ENCODE data around the gene CD163L1.
"Not testable (repeated sequence)": the region's sequence is repeated elsewhere in the genome, so short reads cannot be mapped to it uniquely, and the experiment has no call there.

The CD163L1 gene

GRCh38 chr12:7354529-7354928 lies 89.4 kb downstream of the CD163L1 start:
- no peak for TF ChIP-seq CTCF (IDR thresholded peaks at IDR 0.05; ENCODE audit: insufficient read depth, missing control alignments)
- DNase-seq (ENCODE audit: insufficient read length, low spot score) (no peak), FAIRE-seq (no peak)

GRCh38 chr12:7352661-7353060 lies 91.3 kb downstream of the CD163L1 start:
- FAIRE-seq (no peak), DNase-seq (ENCODE audit: insufficient read length, low spot score) (no peak)
- no peak for TF ChIP-seq CTCF (IDR thresholded peaks at IDR 0.05; ENCODE audit: insufficient read depth, missing control alignments)

GRCh38 chr12:7351177-7351576 lies 92.8 kb downstream of the CD163L1 start:
- DNase-seq (ENCODE audit: insufficient read length, low spot score) (no peak), FAIRE-seq (no peak)
- no peak for TF ChIP-seq CTCF (IDR thresholded peaks at IDR 0.05; ENCODE audit: insufficient read depth, missing control alignments)

- DNase-seq (ENCODE audit: insufficient read length, low spot score), result no peak
- FAIRE-seq, result no peak
Observed at GRCh38 chr12:7349418-7349817, 94.5 kb downstream of the CD163L1 start.

GRCh38 chr12:7346551-7347225 lies 97.3 kb downstream of the CD163L1 start:
- DNase-seq (ENCODE audit: insufficient read length, low spot score) (no peak), FAIRE-seq (no peak)
- no peak for TF ChIP-seq CTCF (IDR thresholded peaks at IDR 0.05; ENCODE audit: insufficient read depth, missing control alignments)

More at GRCh38 chr12:7349418-7349817, 94.5 kb downstream of the CD163L1 start:
- no peak for TF ChIP-seq CTCF (IDR thresholded peaks at IDR 0.05; ENCODE audit: insufficient read depth, missing control alignments)

- no peak for FAIRE-seq
- TF ChIP-seq CTCF (IDR thresholded peaks at IDR 0.05; ENCODE audit: insufficient read depth, missing control alignments), result no peak
Observed at GRCh38 chr12:7344833-7345606, 98.9 kb downstream of the CD163L1 start.

GRCh38 chr12:7339675-7340074 lies 104.3 kb downstream of the CD163L1 start:
- DNase-seq (ENCODE audit: insufficient read length, low spot score) (no peak), FAIRE-seq (no peak)
- TF ChIP-seq CTCF (IDR thresholded peaks at IDR 0.05; ENCODE audit: insufficient read depth, missing control alignments), result no peak

More at GRCh38 chr12:7344833-7345606, 98.9 kb downstream of the CD163L1 start:
- DNase-seq (ENCODE audit: insufficient read length, low spot score), result no peak

- not testable (repeated sequence) for FAIRE-seq; DNase-seq (ENCODE audit: insufficient read length, low spot score)
Observed at GRCh38 chr12:7337790-7338189, 106.2 kb downstream of the CD163L1 start.
